Measurements from ENCODE around the gene PAM. TPM values are rescaled to one million over a fixed set of nuclear protein-coding genes. Genes with fewer than 3 reads are reported as not detected.

Gene PAM
- total and polyA plus RNA-seq, 2 of the 13 experiments (the other 11 are each of a cell fraction or from before 2014, with no cell fraction given), result 20.2 to 79.1 TPM

DNA sequence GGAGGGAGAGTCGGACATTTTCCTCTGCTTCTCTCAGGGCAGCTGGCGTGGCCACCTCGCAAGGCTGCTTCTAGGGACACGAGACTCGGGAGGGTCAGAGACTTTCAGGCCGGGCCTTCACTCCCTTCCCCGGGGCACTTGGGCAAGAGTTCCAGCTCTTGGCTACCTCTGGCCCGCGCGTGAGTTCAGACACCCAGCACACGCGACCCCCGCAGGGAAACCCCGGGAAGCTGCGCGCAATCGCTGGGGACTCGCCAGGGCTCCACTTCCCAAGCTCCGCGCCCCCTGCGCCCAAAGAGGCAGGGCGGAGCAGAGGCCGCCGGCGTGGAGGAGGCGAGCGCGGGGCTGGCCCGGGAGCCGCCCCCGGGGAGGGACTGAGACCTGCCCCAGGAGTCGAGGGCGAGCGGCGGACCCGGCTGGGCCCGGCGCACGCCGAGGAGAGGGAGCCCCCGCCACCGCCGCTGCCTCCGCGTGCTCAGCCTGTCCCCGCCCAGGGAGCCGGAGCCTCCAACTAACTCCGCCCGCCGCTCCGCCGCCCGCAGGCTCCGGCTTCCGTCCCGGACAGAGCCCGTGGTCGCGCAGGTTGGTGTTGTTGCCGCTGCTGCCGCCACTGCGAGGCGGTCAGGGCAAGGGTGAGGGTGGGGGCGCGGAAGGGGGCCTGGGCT is at the start of gene PAM (continued):
- TF ChIP-seq, protein P1, sequence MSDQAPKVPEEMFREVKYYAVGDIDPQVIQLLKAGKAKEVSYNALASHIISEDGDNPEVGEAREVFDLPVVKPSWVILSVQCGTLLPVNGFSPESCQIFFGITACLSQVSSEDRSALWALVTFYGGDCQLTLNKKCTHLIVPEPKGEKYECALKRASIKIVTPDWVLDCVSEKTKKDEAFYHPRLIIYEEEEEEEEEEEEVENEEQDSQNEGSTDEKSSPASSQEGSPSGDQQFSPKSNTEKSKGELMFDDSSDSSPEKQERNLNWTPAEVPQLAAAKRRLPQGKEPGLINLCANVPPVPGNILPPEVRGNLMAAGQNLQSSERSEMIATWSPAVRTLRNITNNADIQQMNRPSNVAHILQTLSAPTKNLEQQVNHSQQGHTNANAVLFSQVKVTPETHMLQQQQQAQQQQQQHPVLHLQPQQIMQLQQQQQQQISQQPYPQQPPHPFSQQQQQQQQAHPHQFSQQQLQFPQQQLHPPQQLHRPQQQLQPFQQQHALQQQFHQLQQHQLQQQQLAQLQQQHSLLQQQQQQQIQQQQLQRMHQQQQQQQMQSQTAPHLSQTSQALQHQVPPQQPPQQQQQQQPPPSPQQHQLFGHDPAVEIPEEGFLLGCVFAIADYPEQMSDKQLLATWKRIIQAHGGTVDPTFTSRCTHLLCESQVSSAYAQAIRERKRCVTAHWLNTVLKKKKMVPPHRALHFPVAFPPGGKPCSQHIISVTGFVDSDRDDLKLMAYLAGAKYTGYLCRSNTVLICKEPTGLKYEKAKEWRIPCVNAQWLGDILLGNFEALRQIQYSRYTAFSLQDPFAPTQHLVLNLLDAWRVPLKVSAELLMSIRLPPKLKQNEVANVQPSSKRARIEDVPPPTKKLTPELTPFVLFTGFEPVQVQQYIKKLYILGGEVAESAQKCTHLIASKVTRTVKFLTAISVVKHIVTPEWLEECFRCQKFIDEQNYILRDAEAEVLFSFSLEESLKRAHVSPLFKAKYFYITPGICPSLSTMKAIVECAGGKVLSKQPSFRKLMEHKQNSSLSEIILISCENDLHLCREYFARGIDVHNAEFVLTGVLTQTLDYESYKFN (CRISPR knock-in tag; conservative IDR thresholded peaks at IDR 0.05), result no peak
- TF ChIP-seq ZNF234 (CRISPR knock-in tag; conservative IDR thresholded peaks at IDR 0.05) (no peak), RBM39 (IDR thresholded peaks at IDR 0.05; ENCODE audit: low read depth, low read length, poor library complexity, severe bottlenecking) (no peak), HES4 (CRISPR knock-in tag; IDR thresholded peaks at IDR 0.05; ENCODE audit: borderline replicate concordance) (peak; percentile 73; the same call in 1 of the 2 replicates), ZNF83 (CRISPR knock-in tag; IDR thresholded peaks at IDR 0.05; ENCODE audit: borderline replicate concordance) (no peak), ZNF773 (CRISPR knock-in tag; IDR thresholded peaks at IDR 0.05; ENCODE audit: borderline replicate concordance) (no peak), ZFP82 (CRISPR knock-in tag; IDR thresholded peaks at IDR 0.05; ENCODE audit: borderline replicate concordance) (no peak), JARID2 (CRISPR knock-in tag; IDR thresholded peaks at IDR 0.05; ENCODE audit: insufficient replicate concordance) (no peak), ZNF121 (CRISPR knock-in tag; IDR thresholded peaks at IDR 0.05) (no peak), NR1H2 (CRISPR knock-in tag; IDR thresholded peaks at IDR 0.05; ENCODE audit: borderline replicate concordance, low read depth) (no peak), ZNF274 (CRISPR knock-in tag; IDR thresholded peaks at IDR 0.05) (no peak), MTF1 (CRISPR knock-in tag; IDR thresholded peaks at IDR 0.05) (no peak), ZMYM4 (CRISPR knock-in tag; IDR thresholded peaks at IDR 0.05) (peak; percentile 66), POGZ (CRISPR knock-in tag; IDR thresholded peaks at IDR 0.05) (no peak)
- TF ChIP-seq, protein P2, sequence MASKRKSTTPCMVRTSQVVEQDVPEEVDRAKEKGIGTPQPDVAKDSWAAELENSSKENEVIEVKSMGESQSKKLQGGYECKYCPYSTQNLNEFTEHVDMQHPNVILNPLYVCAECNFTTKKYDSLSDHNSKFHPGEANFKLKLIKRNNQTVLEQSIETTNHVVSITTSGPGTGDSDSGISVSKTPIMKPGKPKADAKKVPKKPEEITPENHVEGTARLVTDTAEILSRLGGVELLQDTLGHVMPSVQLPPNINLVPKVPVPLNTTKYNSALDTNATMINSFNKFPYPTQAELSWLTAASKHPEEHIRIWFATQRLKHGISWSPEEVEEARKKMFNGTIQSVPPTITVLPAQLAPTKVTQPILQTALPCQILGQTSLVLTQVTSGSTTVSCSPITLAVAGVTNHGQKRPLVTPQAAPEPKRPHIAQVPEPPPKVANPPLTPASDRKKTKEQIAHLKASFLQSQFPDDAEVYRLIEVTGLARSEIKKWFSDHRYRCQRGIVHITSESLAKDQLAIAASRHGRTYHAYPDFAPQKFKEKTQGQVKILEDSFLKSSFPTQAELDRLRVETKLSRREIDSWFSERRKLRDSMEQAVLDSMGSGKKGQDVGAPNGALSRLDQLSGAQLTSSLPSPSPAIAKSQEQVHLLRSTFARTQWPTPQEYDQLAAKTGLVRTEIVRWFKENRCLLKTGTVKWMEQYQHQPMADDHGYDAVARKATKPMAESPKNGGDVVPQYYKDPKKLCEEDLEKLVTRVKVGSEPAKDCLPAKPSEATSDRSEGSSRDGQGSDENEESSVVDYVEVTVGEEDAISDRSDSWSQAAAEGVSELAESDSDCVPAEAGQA (IDR thresholded peaks at IDR 0.05; ENCODE audit: low read depth), result no peak
- TF ChIP-seq, protein P2 (CRISPR knock-in tag; IDR thresholded peaks at IDR 0.05; ENCODE audit: borderline replicate concordance), result no peak
- TF ChIP-seq, protein P3, sequence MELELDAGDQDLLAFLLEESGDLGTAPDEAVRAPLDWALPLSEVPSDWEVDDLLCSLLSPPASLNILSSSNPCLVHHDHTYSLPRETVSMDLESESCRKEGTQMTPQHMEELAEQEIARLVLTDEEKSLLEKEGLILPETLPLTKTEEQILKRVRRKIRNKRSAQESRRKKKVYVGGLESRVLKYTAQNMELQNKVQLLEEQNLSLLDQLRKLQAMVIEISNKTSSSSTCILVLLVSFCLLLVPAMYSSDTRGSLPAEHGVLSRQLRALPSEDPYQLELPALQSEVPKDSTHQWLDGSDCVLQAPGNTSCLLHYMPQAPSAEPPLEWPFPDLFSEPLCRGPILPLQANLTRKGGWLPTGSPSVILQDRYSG (CRISPR knock-in tag; IDR thresholded peaks at IDR 0.05), result no peak
- TF ChIP-seq, protein P4, sequence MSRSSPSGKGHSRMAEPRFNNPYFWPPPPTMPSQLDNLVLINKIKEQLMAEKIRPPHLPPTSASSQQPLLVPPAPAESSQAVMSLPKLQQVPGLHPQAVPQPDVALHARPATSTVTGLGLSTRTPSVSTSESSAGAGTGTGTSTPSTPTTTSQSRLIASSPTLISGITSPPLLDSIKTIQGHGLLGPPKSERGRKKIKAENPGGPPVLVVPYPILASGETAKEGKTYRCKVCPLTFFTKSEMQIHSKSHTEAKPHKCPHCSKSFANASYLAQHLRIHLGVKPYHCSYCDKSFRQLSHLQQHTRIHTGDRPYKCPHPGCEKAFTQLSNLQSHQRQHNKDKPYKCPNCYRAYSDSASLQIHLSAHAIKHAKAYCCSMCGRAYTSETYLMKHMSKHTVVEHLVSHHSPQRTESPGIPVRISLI (CRISPR knock-in tag; IDR thresholded peaks at IDR 0.05; ENCODE audit: borderline replicate concordance), result no peak
